Breast epithelium (tissue), 4 donors: ENCODE measurements around the gene GPR37L1. TPM values are rescaled to one million over a fixed set of nuclear protein-coding genes. Genes with fewer than 3 reads are reported as not detected.

ENCODE experiments used
- DNase-seq, 2 donors: peaks; one replicate each; pipeline ENCODE4 v3.0.0-alpha.2; 2019; ENCODE audit warnings: low spot score in 2 of 2
- H3K27ac ChIP-seq, 2 donors: fragments of 200-600 bp; sonication (generic) in 1 of 2; one replicate each; pipeline ENCODE4 v1.5.1; 2016 to 2019; ENCODE audit warnings: mild to moderate bottlenecking in 1 of 2
- H3K27me3 ChIP-seq, 2 donors: fragments of 200-600 bp; sonication (generic) in 1 of 2; one replicate each; pipeline versions ENCODE4 v1.5.1 to v1.6.0; 2017 to 2019; ENCODE audit warnings: control low read depth in 1 of 2, mild to moderate bottlenecking in 1 of 2
- H3K36me3 ChIP-seq: fragments of 200-600 bp; one replicate; pipeline ENCODE4 v1.5.1; 2019
- H3K4me1 ChIP-seq, 2 donors: fragments of 200-600 bp; sonication (generic); one replicate each; pipeline ENCODE4 v1.5.1; 2016 to 2019; ENCODE audit warnings: control low read depth in 1 of 2
- H3K4me3 ChIP-seq, 3 donors: fragments of 200-600 bp; sonication (generic); 1 replicate in 2 of 3; 2 replicates in 1 of 3; pipeline ENCODE4 v1.5.1; 2016 to 2019; ENCODE audit warnings: mild to moderate bottlenecking in 3 of 3, moderate library complexity in 2 of 3
- H3K9me3 ChIP-seq, 2 donors: fragments of 200-600 bp; sonication (generic) in 1 of 2; one replicate each; pipeline ENCODE4 v1.5.1; 2016 to 2019; ENCODE audit warnings: control low read depth in 1 of 2
- POLR2A ChIP-seq: fragments of 450-650 bp; IDR thresholded peaks from one replicate; pipeline ENCODE4 v1.6.1; 2016; ENCODE audit warnings: antibody characterized with exemption, mild to moderate bottlenecking, moderate library complexity
- POLR2AphosphoS5 ChIP-seq, 3 donors: sonication (generic); formaldehyde crosslinking; IDR thresholded peaks; one replicate each; pipeline ENCODE4 v1.6.1; 2017; ENCODE audit warnings: antibody characterized with exemption in 3 of 3
- intact Hi-C: fragments of 100-400 bp; cut with DNase I; formaldehyde crosslinking; loops from one replicate; pipeline ENCODE4 v1.15.1; 2023; ENCODE audit warnings: low total_unique reads
- total RNA-seq, 3 donors: library from RNA; depleted of rRNA; stranded (reverse); fragments of >200 nt; gene quantifications; one replicate each; pipeline ENCODE4 v1.1.0, GENCODE V29; 2016
- TF ChIP-seq, protein P1 (sequence below), 3 donors: fragments of 450-650 bp; IDR thresholded peaks; one replicate each; pipeline ENCODE4 v1.5.1; 2016 to 2017; ENCODE audit warnings: antibody characterized with exemption in 3 of 3, mild to moderate bottlenecking in 3 of 3, moderate library complexity in 3 of 3

Gene GPR37L1
- total RNA-seq, 3 donors from 2014 or later: not detected

DNA sequence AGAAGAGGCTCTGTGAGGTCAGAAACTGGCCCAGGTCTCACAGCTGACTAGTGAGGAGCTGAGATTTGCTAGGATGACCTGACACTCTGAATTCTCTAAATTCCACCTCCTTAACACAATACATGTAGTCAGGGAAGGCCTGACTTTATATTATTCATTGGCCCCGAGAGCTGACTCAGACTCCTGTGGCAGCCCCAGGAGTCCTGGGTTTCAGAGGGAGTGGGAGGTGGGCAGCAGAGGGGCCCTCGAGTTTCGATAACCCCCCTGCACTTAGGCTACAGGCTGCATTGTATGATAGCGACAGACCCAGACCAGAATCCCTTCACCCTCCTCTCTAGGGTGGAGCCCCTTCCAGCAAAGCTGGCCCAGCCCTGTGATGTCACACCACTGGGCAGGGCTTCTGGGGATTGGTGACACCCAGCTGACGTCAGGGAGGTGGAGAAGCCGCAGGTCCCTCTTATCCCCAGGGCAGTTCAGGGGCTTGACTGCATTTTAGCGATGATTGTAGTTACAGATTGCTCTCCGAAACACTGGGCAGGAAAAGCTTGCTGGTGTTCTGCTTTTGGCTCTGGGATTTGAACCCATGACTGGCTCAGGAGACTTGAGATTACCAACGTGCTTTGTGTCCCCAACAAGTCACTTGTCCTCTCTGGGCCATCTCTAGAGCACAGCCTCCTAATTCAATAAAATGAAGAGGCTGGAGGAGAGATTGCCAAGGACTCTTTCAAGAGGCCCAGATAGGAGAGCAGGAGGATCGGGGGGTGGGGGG, 17.0 kb upstream of the GPR37L1 start:
- peaks cover 8 to 14% of the 10 kb centered on the region in 2 donors for H3K4me1 ChIP-seq
- intact Hi-C loops: no loop called here
- no peaks in the 10 kb centered on the region for H3K36me3 ChIP-seq
- peak in 1 of 2 donors; percentile 57 for DNase-seq
- TF ChIP-seq POLR2AphosphoS5 (IDR thresholded peaks at IDR 0.05) (peak in 1 of 3 donors; percentile 25), POLR2A (no peak)
- peak overlapping the region; percentile 89 to 95 for H3K27ac ChIP-seq
- H3K9me3 ChIP-seq: no peaks in the 10 kb centered on the region
- H3K27me3 ChIP-seq: no peaks in the 10 kb centered on the region
- H3K4me3 ChIP-seq: no peak overlapping the region

DNA sequence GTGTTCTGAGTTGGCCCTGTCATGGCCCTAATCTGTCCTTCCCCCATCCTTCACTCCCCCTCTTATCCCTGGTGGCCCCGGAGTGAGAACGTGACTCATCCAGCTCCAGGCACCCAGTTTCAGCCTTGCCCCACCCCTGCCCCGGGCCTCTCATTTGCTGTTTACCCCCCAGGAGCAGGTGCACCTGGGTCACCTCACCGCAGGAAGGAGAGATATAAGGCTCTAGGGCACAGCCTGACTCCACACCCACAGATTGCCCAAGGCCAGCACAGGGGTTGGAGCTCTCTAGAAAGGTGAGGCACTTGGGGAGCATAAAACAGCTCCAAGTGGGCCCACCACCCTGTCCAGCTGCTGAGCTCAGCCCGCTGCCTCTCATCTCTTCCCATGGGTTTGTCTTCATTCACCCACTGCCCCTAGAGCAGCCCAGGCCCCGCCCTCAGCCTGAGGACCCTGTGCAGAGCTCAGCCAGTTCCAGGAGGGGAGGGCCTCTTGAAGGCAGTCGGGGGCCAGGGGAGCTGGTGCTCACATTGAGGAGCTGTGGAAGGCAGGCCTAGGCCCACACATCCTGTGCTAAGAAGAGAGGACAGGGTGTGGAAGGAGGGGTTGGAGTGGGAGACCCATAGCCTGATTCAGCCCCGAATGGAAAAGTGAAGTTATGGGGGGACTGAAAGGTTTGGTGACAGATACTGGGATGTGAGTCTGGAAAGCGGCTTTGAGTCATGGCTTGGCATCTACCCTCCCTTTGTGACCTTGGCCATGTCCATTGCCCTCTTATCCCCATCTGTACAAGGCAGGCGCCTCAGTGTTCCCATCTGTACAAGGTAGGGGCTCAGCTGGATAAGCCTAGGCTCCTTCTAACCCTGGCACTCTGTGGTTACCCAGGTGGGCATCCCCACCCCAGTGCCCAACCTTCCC, 16.1 kb upstream of the GPR37L1 start:
- Histone ChIP-seq H3K27ac (peak overlapping the region; percentile 89 to 95), H3K36me3 (no peaks in the 10 kb centered on the region), H3K4me1 (peaks cover 8 to 9% of the 10 kb centered on the region in 2 donors), H3K27me3 (no peaks in the 10 kb centered on the region), H3K4me3 (no peak overlapping the region), H3K9me3 (no peaks in the 10 kb centered on the region)
- intact Hi-C loops: no loop called here
- no peak for DNase-seq
- no peak for TF ChIP-seq POLR2AphosphoS5 (IDR thresholded peaks at IDR 0.05)
- TF ChIP-seq, protein P1, sequence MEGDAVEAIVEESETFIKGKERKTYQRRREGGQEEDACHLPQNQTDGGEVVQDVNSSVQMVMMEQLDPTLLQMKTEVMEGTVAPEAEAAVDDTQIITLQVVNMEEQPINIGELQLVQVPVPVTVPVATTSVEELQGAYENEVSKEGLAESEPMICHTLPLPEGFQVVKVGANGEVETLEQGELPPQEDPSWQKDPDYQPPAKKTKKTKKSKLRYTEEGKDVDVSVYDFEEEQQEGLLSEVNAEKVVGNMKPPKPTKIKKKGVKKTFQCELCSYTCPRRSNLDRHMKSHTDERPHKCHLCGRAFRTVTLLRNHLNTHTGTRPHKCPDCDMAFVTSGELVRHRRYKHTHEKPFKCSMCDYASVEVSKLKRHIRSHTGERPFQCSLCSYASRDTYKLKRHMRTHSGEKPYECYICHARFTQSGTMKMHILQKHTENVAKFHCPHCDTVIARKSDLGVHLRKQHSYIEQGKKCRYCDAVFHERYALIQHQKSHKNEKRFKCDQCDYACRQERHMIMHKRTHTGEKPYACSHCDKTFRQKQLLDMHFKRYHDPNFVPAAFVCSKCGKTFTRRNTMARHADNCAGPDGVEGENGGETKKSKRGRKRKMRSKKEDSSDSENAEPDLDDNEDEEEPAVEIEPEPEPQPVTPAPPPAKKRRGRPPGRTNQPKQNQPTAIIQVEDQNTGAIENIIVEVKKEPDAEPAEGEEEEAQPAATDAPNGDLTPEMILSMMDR (IDR thresholded peaks at IDR 0.05): no peak

DNA sequence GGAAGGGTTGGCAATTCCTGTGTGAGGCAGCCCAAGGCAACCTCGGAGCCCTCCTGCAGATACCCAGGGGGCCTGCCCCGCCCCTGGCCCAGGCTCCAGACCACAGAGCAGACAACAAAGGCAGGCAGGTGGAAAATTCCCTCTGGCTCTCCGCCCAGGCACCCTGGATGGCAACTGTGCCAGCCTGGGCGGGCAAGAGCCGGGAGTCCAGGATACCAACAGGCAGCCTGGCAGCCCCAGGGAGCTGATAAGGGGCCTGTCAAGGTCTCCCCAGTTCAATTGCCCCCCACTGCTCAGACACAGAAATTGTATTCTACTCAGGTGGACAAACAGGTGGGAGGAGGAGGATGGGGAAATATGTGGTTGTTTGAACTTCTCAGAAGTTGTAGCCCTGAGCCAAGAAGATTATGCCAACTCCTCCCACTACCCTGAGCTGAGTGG, 15.4 kb upstream of the GPR37L1 start:
- H3K4me3 ChIP-seq: no peak overlapping the region
- H3K4me1 ChIP-seq: peaks cover 8 to 9% of the 10 kb centered on the region in 2 donors
- peak; percentile 82 to 88 for DNase-seq
- TF ChIP-seq POLR2AphosphoS5 (IDR thresholded peaks at IDR 0.05) (peak in 1 of 3 donors; percentile 60), POLR2A (no peak)
- TF ChIP-seq, protein P1 (IDR thresholded peaks at IDR 0.05): no peak
- no peaks in the 10 kb centered on the region for H3K9me3 ChIP-seq
- no peaks in the 10 kb centered on the region for H3K27me3 ChIP-seq
- peak overlapping the region; percentile 89 to 95 for H3K27ac ChIP-seq
- H3K36me3 ChIP-seq: no peaks in the 10 kb centered on the region
- intact Hi-C loops: no loop called here

DNA sequence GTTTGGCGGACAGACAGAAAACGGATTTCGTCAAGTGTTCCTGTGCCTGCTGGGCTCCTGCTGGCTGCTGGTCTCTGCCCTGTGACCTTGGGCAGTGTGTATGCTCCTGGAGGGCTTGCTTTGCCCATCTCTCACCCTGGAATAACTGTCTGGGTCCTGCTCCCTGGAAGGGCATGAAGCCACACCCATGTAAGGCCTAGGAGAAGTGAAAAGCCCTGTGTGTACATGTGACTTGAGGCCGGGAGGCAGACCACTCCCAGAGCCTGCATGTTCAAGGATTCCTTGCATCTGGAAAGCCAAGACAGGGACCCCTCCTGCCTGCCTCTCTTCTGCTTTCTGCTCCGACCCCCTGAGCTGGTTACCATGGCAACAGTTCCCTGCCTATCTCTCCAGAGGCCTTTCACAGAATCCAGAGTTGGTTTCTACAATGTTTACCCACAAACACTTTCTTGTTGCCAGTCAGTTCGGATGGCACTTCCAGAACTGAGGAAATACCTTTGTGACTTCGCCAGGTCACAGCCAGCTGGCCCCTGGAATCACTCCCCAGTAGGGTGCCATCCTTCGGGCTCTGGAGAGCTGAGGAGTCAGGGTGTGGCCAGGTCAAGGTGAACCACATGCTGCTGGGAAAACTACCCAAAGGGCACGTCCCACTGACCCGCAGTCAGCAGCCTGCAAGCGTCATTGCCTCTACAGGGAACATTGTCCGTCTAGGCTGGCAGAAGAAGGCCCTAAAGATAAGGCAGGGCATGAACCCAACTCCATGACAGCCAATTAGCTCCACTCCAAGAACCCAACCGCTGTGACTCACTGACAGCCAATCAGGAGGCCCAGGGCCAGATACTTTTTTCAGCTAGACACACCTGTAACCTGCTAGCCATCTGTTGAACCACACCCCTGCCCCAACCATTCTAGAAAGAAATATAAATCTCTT, 14.7 kb upstream of the GPR37L1 start:
- peak overlapping the region; percentile 89 to 95 for H3K27ac ChIP-seq
- intact Hi-C loops: no loop called here

More for the DNA sequence above, 14.7 kb upstream of the GPR37L1 start:
- Histone ChIP-seq H3K27me3 (no peaks in the 10 kb centered on the region), H3K36me3 (no peaks in the 10 kb centered on the region), H3K4me1 (peaks cover 8 to 9% of the 10 kb centered on the region in 2 donors), H3K9me3 (no peaks in the 10 kb centered on the region), H3K4me3 (no peak overlapping the region)
- DNase-seq: no peak
- TF ChIP-seq POLR2A: no peak
- TF ChIP-seq POLR2AphosphoS5 (IDR thresholded peaks at IDR 0.05): no peak
- TF ChIP-seq, protein P1 (IDR thresholded peaks at IDR 0.05): no peak
